IMR-90 (cell line): Measurements from ENCODE around the gene FOXN3. TPM values are rescaled to one million over a fixed set of nuclear protein-coding genes. Genes with fewer than 3 reads are reported as not detected.

Source experiments
- ATAC-seq: fragments of 200-7000 bp; cut with Tn5 transposase; 2 replicates; pipeline ENCODE4 v1.9.1; 2020; ENCODE audit warnings: low read depth, mild to moderate bottlenecking, moderate library complexity
- BruUV-seq: library from RNA; stranded (reverse); fragments of 400-500 nt; replicated peaks from 2 replicates; lab custom pipeline; 2021; lab: Mats Ljungman, UMichigan
- CTCF ChIA-PET: fragments of 300-600 bp; formaldehyde crosslinking; extraction: SDS; loops from one replicate; lab custom pipeline; 2021; ENCODE audit warnings: antibody characterized with exemption; lab: Yijun Ruan, JAX
- POLR2A ChIA-PET: fragments of 300-600 bp; sonication (Branson Sonifier 250); formaldehyde crosslinking; loops from one replicate; lab custom pipeline; 2022; ENCODE audit warnings: antibody characterized with exemption; ENCODE audit not compliant: unreplicated experiment; lab: Charles Lee
- DNase-seq: peaks from one replicate; pipeline ENCODE4 v3.0.0; 2013
- H2AFZ ChIP-seq: replicated peaks from 2 replicates; pipeline ENCODE3; 2013; ENCODE audit warnings: low read length, mild to moderate bottlenecking; ENCODE audit not compliant: poor library complexity
- H2AK5ac ChIP-seq: 2 replicates; pipeline ENCODE4 v1.6.1; 2013; ENCODE audit warnings: low read depth, low read length, inconsistent platforms
- H2AK9ac ChIP-seq: replicated peaks from 2 replicates; pipeline ENCODE3; 2013; ENCODE audit warnings: mild to moderate bottlenecking, low read depth, low read length, moderate library complexity; ENCODE audit not compliant: poor library complexity
- H2BK120ac ChIP-seq: 2 replicates; pipeline ENCODE4 v1.6.1; 2013; ENCODE audit warnings: low read depth, low read length, inconsistent platforms
- H2BK15ac ChIP-seq: 3 replicates; pipeline ENCODE4 v1.6.1; 2013; ENCODE audit warnings: low read depth, low read length, inconsistent platforms
- H2BK20ac ChIP-seq: 2 replicates; pipeline ENCODE4 v1.6.1; 2013; ENCODE audit warnings: low read depth, mild to moderate bottlenecking, inconsistent platforms, low read length, moderate library complexity
- H2BK5ac ChIP-seq: 2 replicates; pipeline ENCODE4 v1.6.1; 2013; ENCODE audit warnings: mild to moderate bottlenecking, low read depth, low read length, inconsistent platforms; ENCODE audit not compliant: poor library complexity, severe bottlenecking
- H3K14ac ChIP-seq: replicated peaks from 2 replicates; pipeline ENCODE4 v1.6.1; 2013; ENCODE audit warnings: low read depth, low read length, inconsistent platforms
- H3K18ac ChIP-seq: 2 replicates; pipeline ENCODE4 v1.6.1; 2013; ENCODE audit warnings: low read depth, low read length, control low read depth
- H3K23ac ChIP-seq: 2 replicates; pipeline ENCODE4 v1.6.1; 2013; ENCODE audit warnings: low read depth, low read length, inconsistent platforms
- H3K27ac ChIP-seq: 2 replicates; pipeline ENCODE4 v1.5.1; 2013; ENCODE audit warnings: mild to moderate bottlenecking, control low read depth, low read length; ENCODE audit not compliant: insufficient read depth
- H3K27me3 ChIP-seq: 2 replicates; pipeline ENCODE4 v1.6.1; 2013; ENCODE audit warnings: low read length; ENCODE audit not compliant: control insufficient read depth, insufficient read depth
- H3K36me3 ChIP-seq: 2 replicates; pipeline ENCODE4 v1.6.1; 2013; ENCODE audit warnings: low read length, mixed read lengths; ENCODE audit not compliant: control insufficient read depth, insufficient read depth
- H3K4ac ChIP-seq: 2 replicates; pipeline ENCODE4 v1.6.1; 2013; ENCODE audit warnings: low read depth, low read length, inconsistent platforms
- H3K4me1 ChIP-seq: 2 replicates; pipeline ENCODE4 v1.6.1; 2013; ENCODE audit warnings: low read length, mixed read lengths; ENCODE audit not compliant: control insufficient read depth, insufficient read depth
- H3K4me2 ChIP-seq: 2 replicates; pipeline ENCODE4 v1.6.1; 2013; ENCODE audit warnings: low read depth, mild to moderate bottlenecking, control low read depth, low read length, moderate library complexity
- H3K4me3 ChIP-seq: 2 replicates; pipeline ENCODE4 v1.5.1; 2013; ENCODE audit warnings: low read depth, mild to moderate bottlenecking, control low read depth, low read length, moderate library complexity; ENCODE audit not compliant: insufficient read depth
- H3K56ac ChIP-seq: 2 replicates; pipeline ENCODE4 v1.6.1; 2013; ENCODE audit warnings: low read length, inconsistent platforms; ENCODE audit not compliant: insufficient read depth; ENCODE audit errors: extremely low read depth
- H3K79me1 ChIP-seq, 2 experiments: 2 replicates each; pipeline ENCODE4 v1.6.1; 2013; ENCODE audit warnings: low read length in 2 of 2, inconsistent platforms in 1 of 2, low read depth in 1 of 2
- H3K9ac ChIP-seq: 2 replicates; pipeline ENCODE4 v1.6.1; 2013; ENCODE audit warnings: low read depth, low read length, control low read depth
- H3K9me1 ChIP-seq: 2 replicates; pipeline ENCODE4 v1.6.1; 2013; ENCODE audit warnings: low read length, inconsistent platforms; ENCODE audit not compliant: insufficient read depth
- H3K9me3 ChIP-seq: 2 replicates; pipeline ENCODE4 v1.6.1; 2013; ENCODE audit warnings: low read length; ENCODE audit not compliant: control insufficient read depth, insufficient read depth
- H4K20me1 ChIP-seq: 2 replicates; pipeline ENCODE4 v1.6.1; 2013; ENCODE audit warnings: low read length, inconsistent platforms; ENCODE audit not compliant: insufficient read depth
- H4K5ac ChIP-seq: 2 replicates; pipeline ENCODE4 v1.6.1; 2013; ENCODE audit warnings: mild to moderate bottlenecking, low read depth, low read length, control low read depth
- H4K8ac ChIP-seq, 2 experiments: 2 replicates each; pipeline ENCODE4 v1.6.1; 2013; ENCODE audit warnings: low read depth in 2 of 2, low read length in 2 of 2, control low read depth in 1 of 2, inconsistent platforms in 1 of 2
- H4K91ac ChIP-seq: 2 replicates; pipeline ENCODE4 v1.6.1; 2013; ENCODE audit warnings: low read depth, low read length, inconsistent platforms; ENCODE audit not compliant: insufficient read depth
- BHLHE40 ChIP-seq: fragments of 150-350 bp; IDR thresholded peaks from 2 replicates; pipeline ENCODE4 v1.6.1; 2016; ENCODE audit warnings: mild to moderate bottlenecking, low read depth, low read length
- CEBPB ChIP-seq: IDR thresholded peaks from 2 replicates; pipeline ENCODE4 v1.6.1; 2012; ENCODE audit warnings: low read depth, low read length, improper control_type of control experiment
- CHD1 ChIP-seq: IDR thresholded peaks from 2 replicates; pipeline ENCODE4 v1.6.1; 2012; ENCODE audit warnings: low read depth, low read length, improper control_type of control experiment
- CTCF ChIP-seq: conservative IDR thresholded peaks from 2 replicates; pipeline ENCODE4 v1.5.1; 2012; ENCODE audit warnings: mild to moderate bottlenecking, low read depth, low read length, improper control_type of control experiment
- FOS ChIP-seq: fragments of 150-350 bp; IDR thresholded peaks from 2 replicates; pipeline ENCODE4 v1.6.1; 2016; ENCODE audit warnings: low read depth, low read length
- MAFK ChIP-seq: IDR thresholded peaks from 2 replicates; pipeline ENCODE4 v1.6.1; 2012; ENCODE audit warnings: low read depth, low read length, improper control_type of control experiment
- MAZ ChIP-seq: IDR thresholded peaks from 2 replicates; pipeline ENCODE4 v1.6.1; 2012; ENCODE audit warnings: low read depth, mild to moderate bottlenecking, low read length, improper control_type of control experiment, moderate library complexity, borderline replicate concordance
- MXI1 ChIP-seq: IDR thresholded peaks from 2 replicates; pipeline ENCODE4 v1.6.1; 2012; ENCODE audit warnings: low read depth, mild to moderate bottlenecking, low read length, moderate library complexity, borderline replicate concordance
- NFE2L2 ChIP-seq: fragments of 150-350 bp; IDR thresholded peaks from 2 replicates; pipeline ENCODE4 v1.6.1; 2016; ENCODE audit warnings: low read depth, mild to moderate bottlenecking, low read length
- POLR2A ChIP-seq: IDR thresholded peaks from 2 replicates; pipeline ENCODE4 v1.6.1; 2012; ENCODE audit warnings: mild to moderate bottlenecking, low read depth, low read length
- RAD21 ChIP-seq: IDR thresholded peaks from 2 replicates; pipeline ENCODE4 v1.6.1; 2012; ENCODE audit warnings: low read length, improper control_type of control experiment
- RCOR1 ChIP-seq: IDR thresholded peaks from 2 replicates; pipeline ENCODE4 v1.6.1; 2012; ENCODE audit warnings: mild to moderate bottlenecking, low read length, improper control_type of control experiment; ENCODE audit not compliant: insufficient replicate concordance
- RFX5 ChIP-seq: IDR thresholded peaks from 2 replicates; pipeline ENCODE4 v1.8.0; 2012; ENCODE audit warnings: low read depth, mild to moderate bottlenecking, low read length, moderate library complexity
- SMC3 ChIP-seq: fragments of 150-350 bp; IDR thresholded peaks from 2 replicates; pipeline ENCODE4 v1.6.1; 2016; ENCODE audit warnings: low read depth, mild to moderate bottlenecking, antibody characterized with exemption, low read length, moderate library complexity
- WGBS, 2 experiments: methylation state at CpG; one replicate each; pipeline versions ENCODE4 v1.1.5 to v1.1.7; 2013; ENCODE audit warnings: missing lambda C conversion rate in 2 of 2; ENCODE audit not compliant: insufficient read length in 1 of 2; ENCODE audit errors: extremely low coverage in 2 of 2; 5-methylcytosine and 5-hydroxymethylcytosine counted together
- dilution Hi-C: fragments of 300-500 bp; cut with HindIII; formaldehyde crosslinking; loops from one replicate; pipeline ENCODE4 v1.14.3; 2018; ENCODE audit warnings: low sequenced_read_pairs; ENCODE audit not compliant: unreplicated experiment
- in situ Hi-C: fragments of 300-500 bp; cut with MboI; formaldehyde crosslinking; loops from 3 replicates; pipeline ENCODE4 v1.14.3; 2019; ENCODE audit warnings: low sequenced_read_pairs, inconsistent platforms, mixed read lengths
- intact Hi-C: fragments of 100-400 bp; cut with micrococcal nuclease; formaldehyde crosslinking; loops from 2 replicates; pipeline ENCODE4 v1.10.0; 2022
- polyA plus RNA-seq, 3 experiments: library from polyadenylated mRNA; depleted of rRNA; stranded (reverse); fragments of >200 nt; gene quantifications; 2 replicates each; pipeline ENCODE4 v1.2.3, GENCODE V29; 2012; ENCODE audit warnings: low replicate concordance in 1 of 3
- total RNA-seq: library from RNA; depleted of rRNA; stranded (reverse); fragments of >200 nt; gene quantifications from 2 replicates; pipeline ENCODE4 v1.2.3, GENCODE V29; 2012
- TF ChIP-seq, protein P1 (sequence below): fragments of 150-350 bp; IDR thresholded peaks from 2 replicates; pipeline ENCODE4 v1.6.1; 2016; ENCODE audit warnings: low read depth, mild to moderate bottlenecking, low read length, moderate library complexity, borderline replicate concordance
- TF ChIP-seq, protein P2 (sequence below): fragments of 150-350 bp; IDR thresholded peaks from 2 replicates; pipeline ENCODE4 v1.6.1; 2017; ENCODE audit warnings: mild to moderate bottlenecking, antibody characterized with exemption, low read length, low read depth

The FOXN3 gene
- total and polyA plus RNA-seq, 2 of the 4 experiments (the other 2 are of a cell fraction) = 22.6 to 33.7 TPM

DNA sequence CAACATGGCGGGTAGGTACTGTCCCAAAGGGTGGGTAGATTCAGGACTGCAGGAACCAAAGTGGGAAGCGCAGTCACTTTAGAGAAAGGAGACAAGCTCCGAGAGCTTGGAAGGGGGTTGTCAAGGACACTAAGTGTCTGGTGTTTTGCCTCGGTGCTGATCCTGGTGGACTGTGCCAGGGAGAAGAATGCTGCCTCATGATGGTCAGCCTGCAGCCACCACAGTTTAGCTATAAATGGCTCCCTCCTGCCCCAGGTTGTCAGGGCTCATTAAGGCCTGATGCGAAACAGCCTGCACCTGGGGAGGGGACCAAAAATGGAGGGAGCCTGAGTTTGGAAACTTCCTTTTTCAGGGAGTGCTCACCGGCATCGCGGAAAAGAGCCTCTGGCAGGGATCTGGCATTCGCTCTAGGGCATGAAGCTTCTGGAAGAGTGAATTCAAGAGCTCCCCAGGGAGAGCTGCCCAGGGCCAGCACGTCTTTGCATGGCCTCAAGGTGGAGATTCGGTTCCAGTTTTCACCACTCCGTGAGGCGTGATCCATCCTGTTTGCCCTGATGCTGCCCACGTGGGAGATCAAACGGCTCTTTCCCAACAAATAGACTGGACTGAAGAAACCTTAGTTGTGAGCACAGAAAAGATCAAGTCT, 164.0 kb downstream of the FOXN3 start:
- Histone ChIP-seq H4K91ac (no peak overlapping the region), H3K9ac (no peak overlapping the region), H2BK5ac (no peak overlapping the region), H2BK120ac (no peak overlapping the region), H2AK5ac (no peak overlapping the region), H2AFZ (no peak overlapping the region), H3K36me3 (peaks cover 5% of the 10 kb centered on the region; the same call in 1 of the 2 replicates), H4K20me1 (peaks cover 36% of the 10 kb centered on the region), H3K14ac (no peak overlapping the region), H3K4me3 (no peak overlapping the region), H2BK20ac (no peak overlapping the region), H3K4ac (no peak overlapping the region), H3K23ac (no peak overlapping the region), H3K4me2 (no peak overlapping the region), H2BK15ac (no peak overlapping the region), H3K27ac (no peak overlapping the region), H3K9me1 (peaks cover 19% of the 10 kb centered on the region; the same call in 1 of the 2 replicates), H3K56ac (no peak overlapping the region), H3K4me1 (peaks cover 6% of the 10 kb centered on the region; the same call in 1 of the 2 replicates), H3K79me1 (peaks cover 52 to 84% of the 10 kb centered on the region in 2 experiments), H3K9me3 (no peaks in the 10 kb centered on the region), H4K8ac (no peak overlapping the region), H3K27me3 (no peaks in the 10 kb centered on the region), H4K5ac (no peak overlapping the region), H2AK9ac (no peak overlapping the region), H3K18ac (no peak overlapping the region)
- intact Hi-C loops (no loop called here), dilution Hi-C loops (no loop called here), in situ Hi-C loops (no loop called here)
- no TSS peak for BruUV-seq
- 83% methylated on average over 7 of the region's 15 CpGs; no CpG with 5 or more reads in 1 of the 2 experiments for WGBS, 2 experiments
- ATAC-seq (no peak), DNase-seq (peak; percentile 11)
- TF ChIP-seq MAFK (no peak), RAD21 (no peak), RCOR1 (no peak), SMC3 (no peak), FOS (no peak), NFE2L2 (no peak), CEBPB (no peak), POLR2A (no peak), CHD1 (no peak), MXI1 (no peak), CTCF (no peak), BHLHE40 (no peak), MAZ (no peak), RFX5 (no peak)
- TF ChIP-seq, protein P1, sequence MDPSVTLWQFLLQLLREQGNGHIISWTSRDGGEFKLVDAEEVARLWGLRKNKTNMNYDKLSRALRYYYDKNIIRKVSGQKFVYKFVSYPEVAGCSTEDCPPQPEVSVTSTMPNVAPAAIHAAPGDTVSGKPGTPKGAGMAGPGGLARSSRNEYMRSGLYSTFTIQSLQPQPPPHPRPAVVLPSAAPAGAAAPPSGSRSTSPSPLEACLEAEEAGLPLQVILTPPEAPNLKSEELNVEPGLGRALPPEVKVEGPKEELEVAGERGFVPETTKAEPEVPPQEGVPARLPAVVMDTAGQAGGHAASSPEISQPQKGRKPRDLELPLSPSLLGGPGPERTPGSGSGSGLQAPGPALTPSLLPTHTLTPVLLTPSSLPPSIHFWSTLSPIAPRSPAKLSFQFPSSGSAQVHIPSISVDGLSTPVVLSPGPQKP = no peak
- TF ChIP-seq, protein P2, sequence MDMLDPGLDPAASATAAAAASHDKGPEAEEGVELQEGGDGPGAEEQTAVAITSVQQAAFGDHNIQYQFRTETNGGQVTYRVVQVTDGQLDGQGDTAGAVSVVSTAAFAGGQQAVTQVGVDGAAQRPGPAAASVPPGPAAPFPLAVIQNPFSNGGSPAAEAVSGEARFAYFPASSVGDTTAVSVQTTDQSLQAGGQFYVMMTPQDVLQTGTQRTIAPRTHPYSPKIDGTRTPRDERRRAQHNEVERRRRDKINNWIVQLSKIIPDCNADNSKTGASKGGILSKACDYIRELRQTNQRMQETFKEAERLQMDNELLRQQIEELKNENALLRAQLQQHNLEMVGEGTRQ = no peak
- CTCF ChIA-PET = no interaction called here
- POLR2A ChIA-PET = no interaction called here
